ENCODE data around the gene KIRREL3.

KIRREL3 gene

GRCh38 chr11:126968915-126969314 is 31.7 kb downstream of the KIRREL3 start:
- no peak overlapping the region for H3K27ac ChIP-seq (replicated peaks)
- no peak for DNase-seq (ENCODE audit: low read depth in 1 of 2, low spot score in 1 of 2)

GRCh38 chr11:126965331-126965730 is 35.2 kb downstream of the KIRREL3 start:
- no peak overlapping the region for H3K27ac ChIP-seq (replicated peaks)
- DNase-seq (ENCODE audit: low read depth in 1 of 2, low spot score in 1 of 2) = no peak
- peaks cover 22% of the 10 kb centered on the region for H3K27me3 ChIP-seq (ENCODE audit: insufficient read depth, poor library complexity, severe bottlenecking)
- TF ChIP-seq GABPA (IDR thresholded peaks at IDR 0.05; ENCODE audit: low read depth) = no peak
- no peak for TF ChIP-seq POLR2AphosphoS5 (IDR thresholded peaks at IDR 0.05; ENCODE audit: low read depth)
- TF ChIP-seq, protein P1, sequence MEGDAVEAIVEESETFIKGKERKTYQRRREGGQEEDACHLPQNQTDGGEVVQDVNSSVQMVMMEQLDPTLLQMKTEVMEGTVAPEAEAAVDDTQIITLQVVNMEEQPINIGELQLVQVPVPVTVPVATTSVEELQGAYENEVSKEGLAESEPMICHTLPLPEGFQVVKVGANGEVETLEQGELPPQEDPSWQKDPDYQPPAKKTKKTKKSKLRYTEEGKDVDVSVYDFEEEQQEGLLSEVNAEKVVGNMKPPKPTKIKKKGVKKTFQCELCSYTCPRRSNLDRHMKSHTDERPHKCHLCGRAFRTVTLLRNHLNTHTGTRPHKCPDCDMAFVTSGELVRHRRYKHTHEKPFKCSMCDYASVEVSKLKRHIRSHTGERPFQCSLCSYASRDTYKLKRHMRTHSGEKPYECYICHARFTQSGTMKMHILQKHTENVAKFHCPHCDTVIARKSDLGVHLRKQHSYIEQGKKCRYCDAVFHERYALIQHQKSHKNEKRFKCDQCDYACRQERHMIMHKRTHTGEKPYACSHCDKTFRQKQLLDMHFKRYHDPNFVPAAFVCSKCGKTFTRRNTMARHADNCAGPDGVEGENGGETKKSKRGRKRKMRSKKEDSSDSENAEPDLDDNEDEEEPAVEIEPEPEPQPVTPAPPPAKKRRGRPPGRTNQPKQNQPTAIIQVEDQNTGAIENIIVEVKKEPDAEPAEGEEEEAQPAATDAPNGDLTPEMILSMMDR (IDR thresholded peaks at IDR 0.05; ENCODE audit: insufficient read depth, low read length) = no peak
- no peak for TF ChIP-seq SPI1 (IDR thresholded peaks at IDR 0.05; ENCODE audit: borderline replicate concordance, low read depth)
- TF ChIP-seq REST (IDR thresholded peaks at IDR 0.05; ENCODE audit: insufficient replicate concordance, low read depth) = no peak
- H3K4me3 ChIP-seq (replicated peaks; ENCODE audit: insufficient read depth, low read length) = no peak overlapping the region

More at GRCh38 chr11:126968915-126969314, 31.7 kb downstream of the KIRREL3 start:
- Histone ChIP-seq H3K4me3 (replicated peaks; ENCODE audit: insufficient read depth, low read length) (no peak overlapping the region), H3K27me3 (ENCODE audit: insufficient read depth, poor library complexity, severe bottlenecking) (peaks cover 26% of the 10 kb centered on the region)
- no peak for TF ChIP-seq POLR2AphosphoS5 (IDR thresholded peaks at IDR 0.05; ENCODE audit: low read depth)
- TF ChIP-seq GABPA (IDR thresholded peaks at IDR 0.05; ENCODE audit: low read depth) = no peak

- TF ChIP-seq POLR2AphosphoS5 (IDR thresholded peaks at IDR 0.05; ENCODE audit: low read depth) (no peak), SPI1 (IDR thresholded peaks at IDR 0.05; ENCODE audit: borderline replicate concordance, low read depth) (no peak), GABPA (IDR thresholded peaks at IDR 0.05; ENCODE audit: low read depth) (no peak), REST (IDR thresholded peaks at IDR 0.05; ENCODE audit: insufficient replicate concordance, low read depth) (no peak)
- TF ChIP-seq, protein P1 (IDR thresholded peaks at IDR 0.05; ENCODE audit: insufficient read depth, low read length) = no peak
- H3K4me3 ChIP-seq (replicated peaks; ENCODE audit: insufficient read depth, low read length) = no peak overlapping the region
- no peak for DNase-seq (ENCODE audit: low read depth in 1 of 2, low spot score in 1 of 2)
- peaks cover 12% of the 10 kb centered on the region for H3K27me3 ChIP-seq (ENCODE audit: insufficient read depth, poor library complexity, severe bottlenecking)
- H3K27ac ChIP-seq (replicated peaks) = no peak overlapping the region
Observed at GRCh38 chr11:126963603-126964363, 36.8 kb downstream of the KIRREL3 start.

GRCh38 chr11:126963115-126963514 is 37.5 kb downstream of the KIRREL3 start:
- H3K27ac ChIP-seq (replicated peaks) = no peak overlapping the region
- no peak for DNase-seq (ENCODE audit: low read depth in 1 of 2, low spot score in 1 of 2)
- no peak overlapping the region for H3K4me3 ChIP-seq (replicated peaks; ENCODE audit: insufficient read depth, low read length)
- peaks cover 5% of the 10 kb centered on the region for H3K27me3 ChIP-seq (ENCODE audit: insufficient read depth, poor library complexity, severe bottlenecking)
- TF ChIP-seq, protein P1 (IDR thresholded peaks at IDR 0.05; ENCODE audit: insufficient read depth, low read length) = no peak

Data from HL-60 (cell line).